ENCODE results near the gene XPOT.

XPOT gene

GRCh38 chr12:64430886-64431285, 26.7 kb downstream of the XPOT start:
- Histone ChIP-seq H3K4me1 (no peaks in the 10 kb centered on the region), H3K36me3 (peaks cover 100% of the 10 kb centered on the region), H3K9me3 (no peaks in the 10 kb centered on the region), H3K27me3 (no peaks in the 10 kb centered on the region), H3K4me3 (ENCODE audit: low read depth, low read length) (no peak overlapping the region)
- no peak for DNase-seq
- no peak for TF ChIP-seq CTCF (IDR thresholded peaks at IDR 0.05; ENCODE audit: low read depth, low read length)

GRCh38 chr12:64431791-64432190, 27.6 kb downstream of the XPOT start:
- Histone ChIP-seq H3K4me3 (ENCODE audit: low read depth, low read length) (no peak overlapping the region), H3K4me1 (no peaks in the 10 kb centered on the region), H3K27me3 (no peaks in the 10 kb centered on the region), H3K36me3 (peaks cover 100% of the 10 kb centered on the region), H3K9me3 (no peaks in the 10 kb centered on the region)
- no peak for TF ChIP-seq CTCF (IDR thresholded peaks at IDR 0.05; ENCODE audit: low read depth, low read length)
- no peak for DNase-seq

- H3K4me3 ChIP-seq (ENCODE audit: low read depth, low read length): no peak overlapping the region
- no peak for DNase-seq
- peaks cover 98% of the 10 kb centered on the region for H3K36me3 ChIP-seq
- no peaks in the 10 kb centered on the region for H3K4me1 ChIP-seq
- TF ChIP-seq CTCF (IDR thresholded peaks at IDR 0.05; ENCODE audit: low read depth, low read length): no peak
- no peaks in the 10 kb centered on the region for H3K9me3 ChIP-seq
- no peaks in the 10 kb centered on the region for H3K27me3 ChIP-seq
These were observed 29.7 kb downstream of the XPOT start for GRCh38 chr12:64433915-64434314.

GRCh38 chr12:64440100-64440499, 35.9 kb downstream of the XPOT start:
- H3K9me3 ChIP-seq: no peaks in the 10 kb centered on the region
- H3K4me1 ChIP-seq: no peaks in the 10 kb centered on the region
- H3K36me3 ChIP-seq: peaks cover 88% of the 10 kb centered on the region
- no peak for TF ChIP-seq CTCF (IDR thresholded peaks at IDR 0.05; ENCODE audit: low read depth, low read length)
- DNase-seq: no peak
- H3K4me3 ChIP-seq (ENCODE audit: low read depth, low read length): no peak overlapping the region
- no peaks in the 10 kb centered on the region for H3K27me3 ChIP-seq

- DNase-seq: no peak
- Histone ChIP-seq H3K9me3 (no peaks in the 10 kb centered on the region), H3K36me3 (peaks cover 69% of the 10 kb centered on the region), H3K27me3 (no peaks in the 10 kb centered on the region), H3K4me1 (no peaks in the 10 kb centered on the region), H3K4me3 (ENCODE audit: low read depth, low read length) (no peak overlapping the region)
- TF ChIP-seq CTCF (IDR thresholded peaks at IDR 0.05; ENCODE audit: low read depth, low read length): no peak
These were observed 41.3 kb downstream of the XPOT start for GRCh38 chr12:64445490-64445889.

- H3K27me3 ChIP-seq: no peaks in the 10 kb centered on the region
- peaks cover 61% of the 10 kb centered on the region for H3K36me3 ChIP-seq
- DNase-seq: no peak
- TF ChIP-seq CTCF (IDR thresholded peaks at IDR 0.05; ENCODE audit: low read depth, low read length): no peak
- no peaks in the 10 kb centered on the region for H3K4me1 ChIP-seq
- H3K4me3 ChIP-seq (ENCODE audit: low read depth, low read length): no peak overlapping the region
- no peaks in the 10 kb centered on the region for H3K9me3 ChIP-seq
These were observed 42.1 kb downstream of the XPOT start for GRCh38 chr12:64446295-64446694.

Data from BE2C (cell line).